ENCODE data around the gene SHC2.
"Not testable (repeated sequence)": the region's sequence is repeated elsewhere in the genome, so short reads cannot be mapped to it uniquely, and the experiment has no call there.

DNA sequence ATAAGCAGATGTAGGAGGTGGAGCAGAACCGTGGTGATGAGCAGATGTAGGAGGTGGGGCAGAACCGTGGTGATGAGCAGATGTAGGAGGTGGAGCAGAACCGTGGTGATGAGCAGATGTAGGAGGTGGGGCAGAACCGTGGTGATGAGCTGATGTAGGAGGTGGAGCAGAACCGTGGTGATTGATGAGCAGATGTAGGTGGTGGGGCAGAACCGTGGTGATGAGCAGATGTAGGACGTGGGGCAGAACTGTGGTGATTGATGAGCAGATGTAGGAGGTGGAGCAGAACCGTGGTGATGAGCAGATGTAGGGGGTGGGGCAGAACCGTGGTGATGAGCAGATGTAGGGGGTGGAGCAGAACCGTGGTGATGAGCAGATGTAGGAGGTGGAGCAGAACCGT, 78.9 kb downstream of the SHC2 start:
- TF ChIP-seq, protein P1, sequence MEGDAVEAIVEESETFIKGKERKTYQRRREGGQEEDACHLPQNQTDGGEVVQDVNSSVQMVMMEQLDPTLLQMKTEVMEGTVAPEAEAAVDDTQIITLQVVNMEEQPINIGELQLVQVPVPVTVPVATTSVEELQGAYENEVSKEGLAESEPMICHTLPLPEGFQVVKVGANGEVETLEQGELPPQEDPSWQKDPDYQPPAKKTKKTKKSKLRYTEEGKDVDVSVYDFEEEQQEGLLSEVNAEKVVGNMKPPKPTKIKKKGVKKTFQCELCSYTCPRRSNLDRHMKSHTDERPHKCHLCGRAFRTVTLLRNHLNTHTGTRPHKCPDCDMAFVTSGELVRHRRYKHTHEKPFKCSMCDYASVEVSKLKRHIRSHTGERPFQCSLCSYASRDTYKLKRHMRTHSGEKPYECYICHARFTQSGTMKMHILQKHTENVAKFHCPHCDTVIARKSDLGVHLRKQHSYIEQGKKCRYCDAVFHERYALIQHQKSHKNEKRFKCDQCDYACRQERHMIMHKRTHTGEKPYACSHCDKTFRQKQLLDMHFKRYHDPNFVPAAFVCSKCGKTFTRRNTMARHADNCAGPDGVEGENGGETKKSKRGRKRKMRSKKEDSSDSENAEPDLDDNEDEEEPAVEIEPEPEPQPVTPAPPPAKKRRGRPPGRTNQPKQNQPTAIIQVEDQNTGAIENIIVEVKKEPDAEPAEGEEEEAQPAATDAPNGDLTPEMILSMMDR (IDR thresholded peaks at IDR 0.05), result not testable (repeated sequence)
- not testable (repeated sequence) for TF ChIP-seq POLR2A (IDR thresholded peaks at IDR 0.05)
